Nucleus accumbens (tissue), 56 donors: Measurements from ENCODE around the gene C1orf141.
"Not testable (repeated sequence)": the region's sequence is repeated elsewhere in the genome, so short reads cannot be mapped to it uniquely, and the experiment has no call there.

Experiments used
- DNase-seq, 56 donors: peaks; one replicate each; lab custom pipeline; 2025; lab: John Stamatoyannopoulos, UW

The C1orf141 gene

GRCh38 chr1:67144696-67145095 lies 9.9 kb upstream of the C1orf141 start:
- DNase-seq: no peak

- DNase-seq: no peak
These were observed 9.2 kb upstream of the C1orf141 start for GRCh38 chr1:67143966-67144365.

DNA sequence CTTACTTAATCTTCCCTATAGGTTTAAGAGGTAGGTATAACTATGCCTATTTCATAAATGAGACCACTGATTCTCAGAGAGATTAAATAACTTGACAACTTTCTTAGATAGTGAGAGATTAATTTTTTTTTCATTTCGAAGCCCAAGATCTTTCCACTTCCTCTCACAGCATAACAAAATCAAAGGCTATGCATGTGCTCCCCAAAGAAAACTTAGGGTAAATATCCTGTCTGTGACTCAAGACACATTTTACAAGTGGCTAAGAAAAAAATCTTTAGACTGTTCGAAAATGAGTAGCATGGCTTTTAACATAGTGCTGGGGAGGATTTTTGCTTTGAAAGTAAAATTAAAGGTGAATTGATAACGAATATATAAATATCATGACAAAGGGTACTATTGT lies 8.2 kb upstream of the C1orf141 start:
- DNase-seq: no peak

GRCh38 chr1:67141832-67142231 lies 7.1 kb upstream of the C1orf141 start:
- DNase-seq: not testable (repeated sequence)

GRCh38 chr1:67140460-67140859 lies 5.7 kb upstream of the C1orf141 start:
- DNase-seq: no peak

- no peak for DNase-seq
These were observed 4.2 kb upstream of the C1orf141 start for GRCh38 chr1:67138813-67139499.

DNA sequence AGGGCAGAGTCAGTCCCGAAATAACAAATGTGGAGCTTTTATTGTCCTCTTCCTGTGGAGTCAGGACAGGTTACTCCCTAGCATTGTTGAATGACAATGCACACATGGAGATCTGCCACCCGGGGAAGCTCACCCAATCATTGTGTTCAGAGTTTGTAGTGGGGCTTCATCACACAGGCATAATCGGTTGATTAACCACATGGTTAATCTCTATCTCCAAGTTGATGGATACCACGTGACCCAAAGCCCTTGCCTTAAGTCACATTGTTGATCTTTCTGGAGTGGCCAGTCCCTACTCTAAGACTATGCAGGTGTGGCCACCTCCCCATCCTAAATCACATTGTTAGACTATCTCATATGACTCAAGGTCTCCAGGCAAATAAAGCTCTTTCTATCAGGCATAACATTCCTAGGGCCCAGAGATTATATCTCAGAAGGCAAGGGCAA lies 2.6 kb upstream of the C1orf141 start:
- DNase-seq: no peak

DNA sequence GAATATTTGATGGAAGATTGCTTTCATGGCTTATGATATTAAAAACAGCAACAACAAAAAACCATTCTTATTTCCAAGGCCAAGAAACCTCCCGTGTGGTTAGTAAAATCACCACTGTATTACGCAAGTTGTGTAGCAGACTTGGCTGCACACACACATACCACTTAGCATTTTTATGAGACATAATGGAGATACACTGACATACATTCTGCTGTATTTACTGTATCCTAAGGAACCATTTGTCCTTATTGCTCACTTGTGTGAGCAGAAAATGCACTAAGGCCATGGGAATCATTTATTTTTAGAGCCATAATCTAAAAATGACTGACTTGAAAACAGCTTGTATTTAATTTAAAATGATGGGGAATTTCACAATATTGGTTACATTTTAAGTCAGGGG lies 584 bp upstream of the C1orf141 start:
- no peak for DNase-seq

DNA sequence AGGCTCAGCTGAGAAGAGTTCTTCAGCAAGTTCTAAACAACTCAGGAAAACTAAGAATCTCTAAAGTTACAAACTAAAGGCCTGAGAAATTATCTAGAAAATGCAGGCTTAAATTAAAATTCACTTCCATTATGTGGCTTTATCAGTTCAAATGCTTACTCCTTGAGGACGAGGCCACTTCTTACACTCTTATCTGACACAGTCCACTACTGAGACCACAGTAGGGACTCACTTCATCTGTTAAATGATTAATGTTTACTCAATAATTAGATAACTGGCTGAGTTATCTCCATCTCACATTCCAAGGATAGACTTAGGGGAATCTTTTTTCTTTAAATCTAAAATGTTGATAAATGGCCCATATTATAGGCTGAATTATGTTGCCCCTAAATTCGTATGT lies 1.6 kb downstream of the C1orf141 start:
- no peak for DNase-seq

DNA sequence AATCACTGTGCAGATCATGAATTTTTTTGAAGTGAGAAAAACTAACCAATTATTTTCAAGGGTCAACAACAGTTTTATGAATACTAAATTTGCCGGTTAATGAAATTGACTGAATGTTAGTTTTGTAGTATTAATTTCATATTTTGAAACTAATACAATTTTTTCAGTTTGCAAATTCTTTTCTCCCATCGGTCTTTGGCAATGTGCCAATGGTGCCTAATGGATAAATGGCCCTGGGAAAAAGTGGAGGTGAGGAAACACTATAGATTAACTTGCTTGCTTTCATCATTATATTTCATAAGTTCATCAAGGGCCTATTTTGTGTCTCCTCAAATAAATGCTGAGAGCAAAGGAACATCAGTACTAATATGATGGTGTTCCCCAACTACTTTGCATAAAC lies 4.1 kb downstream of the C1orf141 start:
- no peak for DNase-seq

DNA sequence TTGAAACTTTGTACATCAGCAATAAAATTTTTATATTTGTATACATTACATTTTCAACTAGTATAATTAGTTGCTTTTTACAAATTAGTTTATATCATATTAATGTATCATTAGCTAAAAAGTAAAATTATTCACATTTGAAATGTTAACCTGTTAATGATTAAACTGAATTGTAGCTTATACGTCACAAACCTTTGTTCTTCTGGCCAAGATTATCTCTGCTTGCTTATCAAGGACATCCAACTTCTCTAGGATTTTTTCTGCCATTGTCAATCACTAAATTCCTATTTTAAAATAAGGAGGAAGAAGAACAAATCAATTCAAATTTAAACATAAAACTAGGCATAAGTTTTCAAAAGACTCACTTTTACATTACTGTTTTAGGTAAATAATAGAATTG lies 7.8 kb downstream of the C1orf141 start:
- no peak for DNase-seq

- no peak for DNase-seq
These were observed 8.5 kb downstream of the C1orf141 start for GRCh38 chr1:67126111-67126746.

GRCh38 chr1:67124455-67124854 lies 10.3 kb downstream of the C1orf141 start:
- DNase-seq: no peak

DNA sequence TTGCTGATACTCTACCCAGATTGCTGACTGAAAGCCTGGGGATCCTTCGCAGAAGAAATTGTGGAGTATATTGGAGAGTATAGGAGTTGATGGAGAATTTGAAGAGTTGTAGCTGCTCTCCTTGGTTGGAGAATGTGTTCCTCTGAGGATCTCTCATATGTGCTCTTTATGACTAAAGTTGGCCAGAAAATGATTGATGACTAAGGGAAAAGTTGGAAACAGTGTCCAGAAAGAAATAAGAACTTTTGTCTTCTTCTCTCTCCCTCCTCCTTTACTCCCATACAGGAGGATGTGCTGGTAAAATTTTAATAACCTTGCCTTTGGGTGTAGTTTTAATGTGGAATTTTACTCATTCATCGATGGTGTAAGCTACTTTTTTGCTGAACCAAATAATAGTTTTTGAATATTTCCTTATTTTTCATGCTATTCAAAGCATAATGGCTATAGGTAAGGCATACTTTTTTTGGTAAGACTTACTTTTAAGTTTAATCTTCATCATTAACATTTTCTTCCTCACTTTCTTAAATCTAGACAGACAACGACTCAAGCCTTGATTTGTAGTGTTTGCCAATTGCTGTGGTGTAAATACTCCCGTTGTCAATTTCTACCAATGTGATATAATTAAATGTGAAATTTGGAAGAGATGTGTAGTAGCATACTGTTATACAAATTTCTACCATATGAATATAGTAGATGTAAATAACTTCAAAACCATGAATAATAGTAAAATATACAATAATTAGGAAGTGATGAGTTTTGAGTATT lies 13.7 kb downstream of the C1orf141 start:
- no peak for DNase-seq

DNA sequence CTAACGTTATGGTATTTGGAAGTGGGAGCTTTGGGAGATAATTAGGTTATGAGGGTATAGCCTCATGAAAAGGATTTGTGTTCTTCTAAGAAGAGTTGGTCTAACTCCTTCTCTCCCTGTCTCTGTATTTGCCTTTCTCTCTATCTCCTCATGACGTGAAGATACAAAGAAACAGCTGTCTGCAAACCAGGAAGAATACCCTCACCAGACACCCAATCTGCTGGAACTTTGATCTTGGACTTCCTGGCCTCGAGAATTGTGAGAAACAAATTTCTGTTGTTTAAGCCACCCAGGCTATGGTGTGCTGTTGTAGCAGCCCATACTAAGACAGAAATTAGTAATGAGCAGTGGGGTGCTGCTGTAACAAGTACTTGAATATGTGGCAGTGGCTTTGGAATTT lies 16.1 kb downstream of the C1orf141 start:
- DNase-seq: no peak

- DNase-seq: no peak
These were observed 16.6 kb downstream of the C1orf141 start for GRCh38 chr1:67118191-67118590.

GRCh38 chr1:67114162-67114561 lies 20.6 kb downstream of the C1orf141 start:
- DNase-seq: no peak

- DNase-seq: no peak
These were observed 24.4 kb downstream of the C1orf141 start for GRCh38 chr1:67110352-67110751.

DNA sequence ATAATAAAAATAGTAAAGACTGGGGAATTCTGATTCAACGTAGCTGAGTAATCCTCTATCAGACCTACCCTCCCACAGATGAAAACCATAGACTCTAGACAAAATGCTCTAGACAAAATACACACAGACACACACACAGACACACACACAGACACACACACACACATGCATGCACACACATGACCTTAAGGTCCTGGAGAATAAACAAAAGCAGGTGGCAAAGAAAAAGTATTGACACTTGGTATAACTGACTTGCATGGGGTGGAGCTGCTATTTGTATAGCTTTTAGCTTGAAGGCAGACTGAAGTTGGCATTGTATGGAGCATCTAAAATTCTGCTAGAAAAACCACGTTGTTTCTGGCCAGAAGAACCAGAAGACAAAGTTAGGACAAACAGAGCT lies 29.3 kb downstream of the C1orf141 start:
- no peak for DNase-seq

DNA sequence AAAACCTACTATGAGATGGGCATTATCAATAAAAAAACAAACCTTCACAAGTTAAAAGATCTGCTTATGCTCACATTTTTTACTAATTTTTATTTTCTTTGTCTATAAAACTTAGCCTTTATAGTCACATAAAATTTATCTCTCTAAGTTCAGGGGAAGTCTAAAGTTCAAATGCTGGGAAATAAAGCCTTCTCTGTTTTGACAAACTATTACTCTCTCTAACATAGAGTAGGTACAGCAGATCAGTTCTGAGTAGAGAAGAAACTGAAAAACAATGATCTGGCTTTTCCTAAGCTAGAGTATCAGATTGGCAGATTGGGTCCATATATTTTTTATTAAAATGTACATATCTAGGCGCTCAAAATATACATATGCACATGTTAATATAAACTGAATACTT lies 31.2 kb downstream of the C1orf141 start:
- no peak for DNase-seq

- no peak for DNase-seq
These were observed 33.9 kb downstream of the C1orf141 start for GRCh38 chr1:67100833-67101232.

DNA sequence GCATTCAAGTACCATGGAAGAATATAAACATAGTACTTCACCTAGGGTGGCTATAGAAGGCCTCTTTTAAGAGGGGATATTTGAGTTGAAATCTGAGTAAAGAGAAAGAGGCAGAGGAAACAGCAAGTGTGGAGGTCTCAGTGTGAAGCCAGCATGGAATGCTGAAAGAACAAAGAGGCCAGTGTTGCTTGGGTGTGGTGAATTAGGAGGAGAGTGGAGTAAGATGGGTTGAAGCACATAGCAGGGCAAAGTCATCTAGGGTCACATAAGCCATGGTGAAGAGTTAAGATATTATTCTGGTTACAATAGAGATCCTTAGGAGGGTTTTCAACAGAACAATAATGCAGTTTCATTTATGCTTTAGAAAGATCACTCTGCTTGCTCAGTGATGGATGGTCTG lies 37.5 kb downstream of the C1orf141 start:
- DNase-seq: no peak
